B cell (primary cell): ENCODE measurements around the gene TEPSIN. TPM values are rescaled to one million over a fixed set of nuclear protein-coding genes. Genes with fewer than 3 reads are reported as not detected.

Experiments
- ATAC-seq: fragments of 200-7000 bp; cut with Tn5 transposase; one replicate; pipeline ENCODE4 v1.10.0; 2021; ENCODE audit warnings: low read depth, mild to moderate bottlenecking, moderate number of reproducible peaks, moderate library complexity
- CTCF ChIA-PET: fragments of 350-600 bp; sonication (Branson Sonifier 250); formaldehyde crosslinking; loops from one replicate; lab custom pipeline; 2021; ENCODE audit warnings: antibody characterized with exemption, inconsistent platforms; lab: Charles Lee
- POLR2A ChIA-PET: fragments of 350-600 bp; sonication (Branson Sonifier 250); formaldehyde crosslinking; loops from one replicate; lab custom pipeline; 2021; ENCODE audit warnings: antibody characterized with exemption; lab: Charles Lee
- DNase-seq: peaks from one replicate; pipeline ENCODE4 v3.0.0; 2013
- H2AFZ ChIP-seq: 2 replicates; pipeline ENCODE4 v1.6.1; 2012; ENCODE audit warnings: mild to moderate bottlenecking, low read depth, low read length; ENCODE audit not compliant: insufficient read depth, poor library complexity, severe bottlenecking
- H3K27ac ChIP-seq, 2 donors: 1 replicate in 1 of 2; 2 replicates in 1 of 2; pipeline ENCODE4 v1.5.1; 2012 to 2013; ENCODE audit warnings: low read length in 2 of 2, mild to moderate bottlenecking in 2 of 2, moderate library complexity in 1 of 2
- H3K27me3 ChIP-seq, 4 experiments: fragments of 200-600 bp in 1 of 4; sonication (generic) in 1 of 4; replicated peaks in 1 of 4; 1 replicate in 2 of 4; 2 replicates in 2 of 4; pipeline versions ENCODE4 v1.6.1 to v1.7.0; 2013 to 2016; ENCODE audit warnings: low read length in 3 of 4, mild to moderate bottlenecking in 2 of 4, mixed read lengths in 1 of 4, moderate library complexity in 1 of 4; ENCODE audit not compliant: insufficient read depth in 4 of 4, control insufficient read depth in 3 of 4; ENCODE audit errors: control extremely low read depth in 1 of 4
- H3K36me3 ChIP-seq, 2 experiments: replicated peaks in 1 of 2; 1 replicate in 1 of 2; 2 replicates in 1 of 2; pipeline versions ENCODE4 v1.6.1 to v1.7.1; 2013; ENCODE audit warnings: low read length in 1 of 2; ENCODE audit not compliant: insufficient read depth in 2 of 2, control insufficient read depth in 1 of 2; ENCODE audit errors: control extremely low read depth in 1 of 2, extremely low read depth in 1 of 2
- H3K4me1 ChIP-seq, 2 donors: fragments of 200-600 bp in 1 of 2; sonication (generic) in 1 of 2; 1 replicate in 1 of 2; 2 replicates in 1 of 2; pipeline versions ENCODE4 v1.5.1 to v1.6.1; 2013 to 2017; ENCODE audit warnings: low read length in 2 of 2; ENCODE audit not compliant: control insufficient read depth in 2 of 2, insufficient read depth in 2 of 2
- H3K4me2 ChIP-seq: replicated peaks from 2 replicates; pipeline ENCODE3; 2012; ENCODE audit warnings: mild to moderate bottlenecking, low read depth, low read length; ENCODE audit not compliant: poor library complexity, severe bottlenecking
- H3K4me3 ChIP-seq, 5 experiments: fragments of 200-600 bp in 1 of 5; sonication (generic) in 1 of 5; 1 replicate in 3 of 5; 2 replicates in 2 of 5; pipeline versions ENCODE4 v1.5.1 to v1.7.0; 2011 to 2016; ENCODE audit warnings: low read length in 4 of 5, mild to moderate bottlenecking in 4 of 5, low read depth in 2 of 5, control low read depth in 1 of 5, moderate library complexity in 1 of 5; ENCODE audit not compliant: insufficient read depth in 1 of 5; ENCODE audit errors: control extremely low read depth in 1 of 5, extremely low read depth in 1 of 5
- H3K79me2 ChIP-seq: fragments of 200-600 bp; sonication (generic); one replicate; pipeline ENCODE4 v1.6.0; 2016; ENCODE audit warnings: low read length; ENCODE audit not compliant: control insufficient read depth, insufficient read depth
- H3K9ac ChIP-seq: fragments of 200-600 bp; sonication (generic); 2 replicates; pipeline ENCODE4 v1.6.1; 2017; ENCODE audit warnings: mild to moderate bottlenecking, low read length, moderate library complexity
- H3K9me3 ChIP-seq, 3 donors: one replicate each; pipeline versions ENCODE4 v1.6.1 to v1.7.1; 2013; ENCODE audit warnings: low read length in 2 of 3; ENCODE audit not compliant: control insufficient read depth in 2 of 3, insufficient read depth in 1 of 3; ENCODE audit errors: control extremely low read depth in 1 of 3
- H4K20me1 ChIP-seq: 2 replicates; pipeline ENCODE4 v1.6.0; 2012; ENCODE audit warnings: mild to moderate bottlenecking, low read length; ENCODE audit not compliant: insufficient read depth, control insufficient read depth, poor library complexity, severe bottlenecking
- H3K27ac Mint-ChIP-seq: one replicate; pipeline ENCODE4 v1.8.0; 2021; ENCODE audit warnings: mixed read lengths
- H3K27me3 Mint-ChIP-seq: one replicate; pipeline ENCODE4 v1.8.0; 2021; ENCODE audit warnings: mixed read lengths
- H3K4me1 Mint-ChIP-seq: one replicate; pipeline ENCODE4 v1.8.0; 2021; ENCODE audit warnings: mixed read lengths
- H3K4me3 Mint-ChIP-seq: one replicate; pipeline ENCODE4 v1.8.0; 2021; ENCODE audit warnings: mixed read lengths
- H3K9me3 Mint-ChIP-seq: one replicate; pipeline ENCODE4 v1.8.0; 2022; ENCODE audit warnings: mixed read lengths; ENCODE audit not compliant: insufficient read depth
- CTCF ChIP-seq: fragments of 200-600 bp; IDR thresholded peaks from one replicate; pipeline ENCODE4 v1.8.0; 2022; ENCODE audit warnings: antibody characterized with exemption, mild to moderate bottlenecking
- EZH2 ChIP-seq: IDR thresholded peaks from 2 replicates; pipeline ENCODE4 v1.6.1; 2012; ENCODE audit warnings: borderline replicate concordance, low read depth, mild to moderate bottlenecking, moderate library complexity, low read length; ENCODE audit not compliant: insufficient read depth, poor library complexity, severe bottlenecking
- WGBS: methylation state at CpG from one replicate; pipeline ENCODE4 v1.1.5; 2013; ENCODE audit warnings: missing lambda C conversion rate; ENCODE audit not compliant: insufficient coverage; 5-methylcytosine and 5-hydroxymethylcytosine counted together
- intact Hi-C: fragments of 100-400 bp; cut with micrococcal nuclease; formaldehyde crosslinking; loops from one replicate; pipeline ENCODE4 v1.10.0; 2022
- polyA plus RNA-seq: library from polyadenylated mRNA; depleted of rRNA; stranded (reverse); fragments of >200 nt; gene quantifications from 2 replicates; pipeline ENCODE4 v1.2.3, GENCODE V29; 2012
- total RNA-seq, 2 donors: library from RNA; stranded (reverse); fragments of 120-200 nt in 1 of 2; gene quantifications; 1 replicate in 1 of 2; 2 replicates in 1 of 2; pipeline versions ENCODE4 v1.2.3 to v1.2.4, GENCODE V29; 2013 to 2022

TEPSIN gene
- total and polyA plus RNA-seq, 2 donors (not counting 1 experiment from before 2014, with no cell fraction given) = 180 to 273 TPM

DNA sequence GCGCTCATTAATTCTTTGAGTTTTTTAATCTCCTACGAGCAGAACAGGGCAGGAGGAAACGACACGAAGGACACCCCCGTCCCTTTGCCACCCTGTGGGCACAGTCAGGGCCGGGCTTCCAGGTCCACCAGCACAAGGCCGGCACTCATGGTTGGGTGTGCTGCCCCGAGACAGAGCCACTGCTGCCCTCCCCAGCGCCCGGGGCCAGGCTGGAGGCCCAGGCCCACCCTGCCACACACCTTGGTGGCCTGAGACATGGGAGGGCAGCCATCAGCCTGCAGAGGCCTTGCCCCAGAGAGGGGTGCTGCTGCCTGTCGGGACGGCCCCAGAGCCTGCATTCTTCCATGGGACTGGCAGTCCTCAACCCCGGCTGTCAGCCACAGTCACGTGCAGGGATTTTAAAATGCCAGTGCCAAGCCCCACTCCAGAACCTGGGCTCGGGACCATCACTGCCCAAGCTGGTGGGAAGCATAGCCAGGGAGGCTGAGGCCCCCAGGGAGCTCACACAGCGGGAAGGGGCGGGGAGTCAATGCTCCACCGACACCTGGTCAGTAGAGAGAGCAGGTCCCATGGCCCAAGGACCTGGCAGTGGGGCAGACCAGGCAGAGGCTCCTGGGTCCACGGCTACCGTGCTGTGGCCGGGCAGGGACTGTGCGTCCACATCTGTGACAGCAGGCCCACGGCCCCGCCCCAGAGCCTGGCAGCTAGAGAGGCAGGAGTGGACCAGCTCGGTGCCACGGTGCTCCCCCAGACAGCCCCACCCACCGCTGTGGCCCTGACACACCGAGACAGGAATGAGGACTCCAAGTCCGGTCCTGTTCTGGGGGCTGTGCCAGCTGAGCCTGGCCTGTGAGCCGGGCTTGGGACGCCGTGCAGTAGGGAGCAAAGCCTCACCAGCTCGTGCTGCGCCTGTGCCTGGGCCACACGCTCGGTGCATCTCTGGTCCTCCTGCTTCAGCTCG lies 43.6 kb downstream of the TEPSIN start:
- POLR2A ChIA-PET = no interaction called here
- no peak overlapping the region for H3K9ac ChIP-seq
- 97% methylated on average over 36 of the region's 37 CpGs for WGBS

More for the DNA sequence above, 43.6 kb downstream of the TEPSIN start:
- no peak overlapping the region for H3K4me3 Mint-ChIP-seq
- no peak overlapping the region for H3K27ac ChIP-seq
- TF ChIP-seq EZH2 (no peak), CTCF (no peak)
- H3K4me3 ChIP-seq = no peak overlapping the region
- CTCF ChIA-PET = no interaction called here
- H2AFZ ChIP-seq = no peak overlapping the region
- H3K36me3 ChIP-seq = peaks cover 0 to 11% of the 10 kb centered on the region in 2 experiments
- intact Hi-C loops = no loop called here
- no peak for DNase-seq
- H3K4me2 ChIP-seq = no peak overlapping the region
- H3K27ac Mint-ChIP-seq = no peak overlapping the region
- H3K4me1 ChIP-seq = no peaks in the 10 kb centered on the region
- no peaks in the 10 kb centered on the region for H3K27me3 ChIP-seq
- ATAC-seq = no peak
- H4K20me1 ChIP-seq = no peaks in the 10 kb centered on the region
- H3K27me3 Mint-ChIP-seq = no peaks in the 10 kb centered on the region
- H3K9me3 ChIP-seq = no peaks in the 10 kb centered on the region
- H3K4me1 Mint-ChIP-seq = no peaks in the 10 kb centered on the region
- H3K79me2 ChIP-seq = no peaks in the 10 kb centered on the region
- no peaks in the 10 kb centered on the region for H3K9me3 Mint-ChIP-seq
